ENCODE results near the gene KLHDC4. TPM values are rescaled to one million over a fixed set of nuclear protein-coding genes. Genes with fewer than 3 reads are reported as not detected.

Gene KLHDC4
- total RNA-seq, 1 experiment from 2014 or later = 76.2 TPM

DNA sequence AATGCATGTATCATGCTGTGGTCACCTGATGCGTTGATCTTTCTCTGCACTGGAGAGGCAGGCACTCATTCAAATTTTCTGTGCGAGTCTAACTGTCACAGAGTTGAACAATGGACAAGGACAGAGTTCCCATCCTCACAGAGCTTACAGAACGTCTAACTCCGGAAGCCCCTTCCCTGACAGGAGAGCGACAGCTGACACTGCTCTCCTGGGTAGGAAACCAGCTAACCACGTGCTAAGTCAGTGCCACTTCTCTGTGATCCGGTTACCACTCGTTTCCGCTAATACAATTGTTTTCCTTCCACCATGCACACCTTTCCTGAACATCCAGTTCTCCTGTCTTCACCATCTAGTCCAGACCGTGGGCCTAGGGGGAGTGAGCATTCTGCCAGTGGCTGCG lies 11.3 kb downstream of the KLHDC4 start:
- Mint-ChIP-seq H3K4me3 (no peak overlapping the region), H3K9me3 (no peaks in the 10 kb centered on the region), H3K27ac (no peak overlapping the region), H3K36me3 (ENCODE audit: insufficient read depth in 1 of 3, low read depth in 3 of 3) (peaks cover 39 to 86% (median 79%) of the 10 kb centered on the region in 3 experiments; a peak in 6 of 7 replicates), H3K4me1 (no peaks in the 10 kb centered on the region), H3K27me3 (ENCODE audit: low read depth) (no peaks in the 10 kb centered on the region)
- no peaks in the 10 kb centered on the region for H3K9me3 ChIP-seq (ENCODE audit: control insufficient read depth, low read depth, low read length)
- H2AK5ac ChIP-seq (ENCODE audit: insufficient read length, low read length) = no peak overlapping the region
- no peaks in the 10 kb centered on the region for H3K79me2 ChIP-seq (ENCODE audit: insufficient read depth, low read length)
- H3K9ac ChIP-seq (ENCODE audit: extremely low read depth, insufficient read length, low read length) = no peak overlapping the region
- H3K23me2 ChIP-seq (ENCODE audit: insufficient read length, low read depth, low read length, poor library complexity, severe bottlenecking) = no peaks in the 10 kb centered on the region
- H3K4me2 ChIP-seq (ENCODE audit: insufficient read depth, insufficient read length, low read length) = no peak overlapping the region
- no peak overlapping the region for H4K8ac ChIP-seq (replicated peaks; ENCODE audit: insufficient read length, low read depth, low read length)
- H3K79me1 ChIP-seq (ENCODE audit: insufficient read depth, low read depth, low read length, poor library complexity, severe bottlenecking) = peaks cover 3% of the 10 kb centered on the region
- no peaks in the 10 kb centered on the region for H3K4me1 ChIP-seq (ENCODE audit: insufficient read depth, low read length)
- H4K20me1 ChIP-seq (ENCODE audit: control insufficient read depth, insufficient read depth, insufficient read length) = no peaks in the 10 kb centered on the region
- no peak overlapping the region for H3K4ac ChIP-seq (ENCODE audit: low read depth, low read length)
- no peak overlapping the region for H2BK20ac ChIP-seq (ENCODE audit: low read depth, low read length, poor library complexity, severe bottlenecking)
- H4K5ac ChIP-seq (ENCODE audit: insufficient read length, low read depth, low read length) = no peak overlapping the region
- no peak overlapping the region for H2BK5ac ChIP-seq (ENCODE audit: insufficient read length, low read length)
- no peak overlapping the region for H2AFZ ChIP-seq (ENCODE audit: low read length)
- H2BK120ac ChIP-seq (ENCODE audit: low read depth, low read length, poor library complexity, severe bottlenecking) = no peak overlapping the region
- no peak overlapping the region for H3K14ac ChIP-seq (ENCODE audit: insufficient read depth, low read length)
- H3K27ac ChIP-seq (ENCODE audit: insufficient read length, low read depth, low read length) = no peak overlapping the region
- H2BK15ac ChIP-seq (ENCODE audit: low read depth, low read length) = no peak overlapping the region
- H3K23ac ChIP-seq (ENCODE audit: insufficient read length, low read depth, low read length) = no peak overlapping the region
- H3K56ac ChIP-seq (ENCODE audit: insufficient read length, low read depth, low read length) = no peak overlapping the region
- H3K18ac ChIP-seq (ENCODE audit: insufficient read length, low read depth, low read length) = no peak overlapping the region
- no CpG with 5 or more reads among the region's 11 CpGs for WGBS (ENCODE audit: extremely low coverage, insufficient read length, low lambda C conversion rate)
- DNase-seq = no peak
- TF ChIP-seq, protein P1, sequence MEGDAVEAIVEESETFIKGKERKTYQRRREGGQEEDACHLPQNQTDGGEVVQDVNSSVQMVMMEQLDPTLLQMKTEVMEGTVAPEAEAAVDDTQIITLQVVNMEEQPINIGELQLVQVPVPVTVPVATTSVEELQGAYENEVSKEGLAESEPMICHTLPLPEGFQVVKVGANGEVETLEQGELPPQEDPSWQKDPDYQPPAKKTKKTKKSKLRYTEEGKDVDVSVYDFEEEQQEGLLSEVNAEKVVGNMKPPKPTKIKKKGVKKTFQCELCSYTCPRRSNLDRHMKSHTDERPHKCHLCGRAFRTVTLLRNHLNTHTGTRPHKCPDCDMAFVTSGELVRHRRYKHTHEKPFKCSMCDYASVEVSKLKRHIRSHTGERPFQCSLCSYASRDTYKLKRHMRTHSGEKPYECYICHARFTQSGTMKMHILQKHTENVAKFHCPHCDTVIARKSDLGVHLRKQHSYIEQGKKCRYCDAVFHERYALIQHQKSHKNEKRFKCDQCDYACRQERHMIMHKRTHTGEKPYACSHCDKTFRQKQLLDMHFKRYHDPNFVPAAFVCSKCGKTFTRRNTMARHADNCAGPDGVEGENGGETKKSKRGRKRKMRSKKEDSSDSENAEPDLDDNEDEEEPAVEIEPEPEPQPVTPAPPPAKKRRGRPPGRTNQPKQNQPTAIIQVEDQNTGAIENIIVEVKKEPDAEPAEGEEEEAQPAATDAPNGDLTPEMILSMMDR (conservative IDR thresholded peaks at IDR 0.05) = no peak
- no peak overlapping the region for H3T11ph ChIP-seq (ENCODE audit: low read length)
- H2BK12ac ChIP-seq (ENCODE audit: insufficient read length, low read depth, low read length) = no peak overlapping the region
- H4K91ac ChIP-seq (ENCODE audit: insufficient read length, low read depth, low read length) = no peak overlapping the region
- H3K27me3 ChIP-seq (ENCODE audit: insufficient read depth, low read length) = no peaks in the 10 kb centered on the region

Data from H9 (cell line).